Endothelial cell of umbilical vein (primary cell): Measurements from ENCODE around the gene SPACA4. TPM values are rescaled to one million over a fixed set of nuclear protein-coding genes. Genes with fewer than 3 reads are reported as not detected.

Experiments
- BruUV-seq: library from RNA; stranded (reverse); fragments of 400-500 nt; replicated peaks from 2 replicates; lab custom pipeline; 2021; lab: Mats Ljungman, UMichigan
- CTCF ChIA-PET: fragments of 300-600, 350-600 bp; sonication (Branson Sonifier 250); formaldehyde crosslinking; loops from one replicate; lab custom pipeline; 2021; ENCODE audit warnings: antibody characterized with exemption, inconsistent platforms; lab: Charles Lee
- POLR2A ChIA-PET: fragments of 300-600, 350-600 bp; sonication (Branson Sonifier 250); formaldehyde crosslinking; loops from one replicate; lab custom pipeline; 2021; ENCODE audit warnings: antibody characterized with exemption, inconsistent platforms; lab: Charles Lee
- DNase-seq: peaks from one replicate; pipeline ENCODE4 v3.0.0-alpha.2; 2011; ENCODE audit warnings: low read depth, low spot score
- FAIRE-seq: peaks from 2 replicates; lab custom pipeline; 2011; peaks lifted over from hg19 to GRCh38; lab: Jason Lieb, UNC
- H2AFZ ChIP-seq: 2 replicates; pipeline ENCODE4 v1.6.0; 2012; ENCODE audit warnings: low read depth, low read length, control low read depth, inconsistent platforms
- H3K27ac ChIP-seq: 2 replicates; pipeline ENCODE4 v1.5.1; 2011; ENCODE audit warnings: low read depth, mild to moderate bottlenecking, control low read depth, low read length, moderate library complexity; ENCODE audit not compliant: insufficient read depth
- H3K27me3 ChIP-seq, 2 experiments: 2 replicates each; pipeline versions ENCODE4 v1.6.0 to v1.6.1; 2011; ENCODE audit warnings: low read length in 2 of 2, mixed read lengths in 1 of 2; ENCODE audit not compliant: control insufficient read depth in 2 of 2, insufficient read depth in 2 of 2
- H3K36me3 ChIP-seq, 2 experiments: 2 replicates in 1 of 2; 3 replicates in 1 of 2; pipeline ENCODE4 v1.5.1; 2011; ENCODE audit warnings: low read length in 2 of 2, mild to moderate bottlenecking in 1 of 2, moderate library complexity in 1 of 2; ENCODE audit not compliant: control insufficient read depth in 2 of 2, insufficient read depth in 2 of 2; ENCODE audit errors: extremely low read depth in 1 of 2
- H3K4me1 ChIP-seq: 3 replicates; pipeline ENCODE4 v1.5.1; 2011; ENCODE audit warnings: mild to moderate bottlenecking, low read length; ENCODE audit not compliant: control insufficient read depth, insufficient read depth; ENCODE audit errors: extremely low read depth
- H3K4me2 ChIP-seq: 2 replicates; pipeline ENCODE4 v1.6.1; 2011; ENCODE audit warnings: low read length, control low read depth, mixed read lengths; ENCODE audit not compliant: insufficient read depth
- H3K4me3 ChIP-seq, 3 experiments: fragments of 200-600 bp in 1 of 3; sonication (generic), shearing (Covaris generic) in 1 of 3; replicated peaks in 1 of 3; 2 replicates each; pipeline ENCODE4 v1.5.1; 2011 to 2016; ENCODE audit warnings: control low read depth in 3 of 3, low read length in 3 of 3, mild to moderate bottlenecking in 2 of 3, inconsistent platforms in 1 of 3, low read depth in 1 of 3, moderate library complexity in 1 of 3; ENCODE audit not compliant: insufficient read depth in 1 of 3
- H3K79me2 ChIP-seq: 2 replicates; pipeline ENCODE4 v1.6.0; 2012; ENCODE audit warnings: low read length, inconsistent platforms; ENCODE audit not compliant: control insufficient read depth, insufficient read depth
- H3K9ac ChIP-seq: replicated peaks from 2 replicates; pipeline ENCODE3; 2011; ENCODE audit warnings: low read length, control low read depth; ENCODE audit not compliant: insufficient read depth; ENCODE audit errors: extremely low read depth
- H3K9me1 ChIP-seq: replicated peaks from 3 replicates; pipeline ENCODE4 v1.6.0; 2011; ENCODE audit warnings: mild to moderate bottlenecking, low read length; ENCODE audit not compliant: control insufficient read depth, insufficient read depth; ENCODE audit errors: extremely low read depth
- H3K9me3 ChIP-seq: replicated peaks from 2 replicates; pipeline ENCODE4 v1.5.1; 2012; ENCODE audit warnings: low read length, inconsistent platforms; ENCODE audit not compliant: control insufficient read depth, insufficient read depth
- H4K20me1 ChIP-seq: replicated peaks from 2 replicates; pipeline ENCODE3; 2011; ENCODE audit warnings: mild to moderate bottlenecking, low read length; ENCODE audit not compliant: control insufficient read depth, insufficient read depth; ENCODE audit errors: extremely low read depth
- CTCF ChIP-seq, 2 donors: IDR thresholded peaks; 1 replicate in 1 of 2; 2 replicates in 1 of 2; pipeline ENCODE4 v1.5.1; 2011; ENCODE audit warnings: low read length in 2 of 2, mild to moderate bottlenecking in 2 of 2, moderate library complexity in 2 of 2, control low read depth in 1 of 2, inconsistent platforms in 1 of 2, low read depth in 1 of 2; ENCODE audit not compliant: insufficient read depth in 1 of 2; ENCODE audit errors: extremely low read depth in 1 of 2
- EZH2 ChIP-seq: IDR thresholded peaks from 2 replicates; pipeline ENCODE4 v1.6.1; 2012; ENCODE audit warnings: borderline replicate concordance, low read depth, mild to moderate bottlenecking, moderate library complexity, low read length, inconsistent platforms; ENCODE audit not compliant: severe bottlenecking
- FOS ChIP-seq: IDR thresholded peaks from 2 replicates; pipeline ENCODE4 v1.6.1; 2011; ENCODE audit warnings: mild to moderate bottlenecking, low read length, moderate library complexity, borderline replicate concordance; ENCODE audit not compliant: insufficient read depth
- GATA2 ChIP-seq: IDR thresholded peaks from 2 replicates; pipeline ENCODE4 v1.7.0; 2011; ENCODE audit warnings: low read depth, mild to moderate bottlenecking, moderate library complexity, mixed read lengths, low read length; ENCODE audit not compliant: insufficient read length, insufficient read depth
- JUN ChIP-seq: IDR thresholded peaks from 2 replicates; pipeline ENCODE4 v1.6.1; 2011; ENCODE audit warnings: borderline replicate concordance, low read depth; ENCODE audit not compliant: insufficient read length, insufficient read depth
- MAX ChIP-seq: IDR thresholded peaks from 2 replicates; pipeline ENCODE4 v1.6.1; 2011; ENCODE audit not compliant: insufficient read depth, insufficient read length
- MYC ChIP-seq: IDR thresholded peaks from one replicate; pipeline ENCODE4 v1.6.1; 2011; ENCODE audit warnings: mild to moderate bottlenecking, low read depth, low read length
- POLR2A ChIP-seq: IDR thresholded peaks from 2 replicates; pipeline ENCODE4 v1.6.1; 2012; ENCODE audit warnings: low read depth, mild to moderate bottlenecking, control low read depth, low read length
- POLR2AphosphoS5 ChIP-seq: IDR thresholded peaks from 2 replicates; pipeline ENCODE4 v1.6.1; 2012; ENCODE audit warnings: low read depth, mild to moderate bottlenecking, control low read depth, low read length, moderate library complexity; ENCODE audit not compliant: insufficient read depth
- dilution Hi-C: fragments of 300-500 bp; cut with MboI; formaldehyde crosslinking; loops from one replicate; pipeline ENCODE4 v1.15.0; 2019; ENCODE audit warnings: low sequenced_read_pairs; ENCODE audit not compliant: extremely low pct_ligation_motif_present
- intact Hi-C: fragments of 100-400 bp; cut with micrococcal nuclease; formaldehyde crosslinking; loops from one replicate; pipeline ENCODE4 v1.10.0; 2022
- polyA plus RNA-seq, 4 experiments: library from polyadenylated mRNA; depleted of rRNA in 3 of 4; stranded (reverse) in 3 of 4; unstranded in 1 of 4; fragments of >200 nt; gene quantifications; 2 replicates each; pipeline versions ENCODE4 v1.2.1 to v1.2.3, GENCODE V29; 2011 to 2012; ENCODE audit warnings: missing spikeins in 1 of 4
- total RNA-seq: library from RNA; stranded (reverse); gene quantifications from 2 replicates; pipeline ENCODE4 v1.2.3, GENCODE V29; 2021

The SPACA4 gene
- total and polyA plus RNA-seq, 2 donors (not counting 3 experiments of a cell fraction or from before 2014, with no cell fraction given), result not detected

DNA sequence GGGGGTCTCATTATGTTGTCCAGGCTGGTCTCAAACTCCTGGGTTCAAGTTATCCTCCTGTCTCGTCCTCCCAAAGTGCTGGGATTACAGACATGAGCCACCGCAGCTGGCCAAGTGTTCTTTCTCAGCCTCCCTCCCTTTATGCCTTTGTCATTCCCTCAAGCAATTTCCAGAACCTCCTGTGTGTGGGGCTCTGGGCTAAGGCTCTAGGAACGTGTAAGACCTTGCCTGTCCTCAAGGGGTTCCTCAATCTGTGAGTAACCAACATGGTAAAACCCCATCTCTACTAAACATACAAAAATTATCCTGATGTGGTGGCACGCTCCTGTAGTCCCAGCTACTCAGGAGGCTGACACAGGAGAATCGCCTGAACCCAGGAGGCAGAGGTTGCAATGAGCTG lies 15.5 kb upstream of the SPACA4 start:
- TF ChIP-seq EZH2 (no peak), GATA2 (no peak), POLR2AphosphoS5 (no peak), MYC (no peak), CTCF (IDR thresholded peaks at IDR 0.05; ENCODE audit: extremely low read depth in 1 of 2, insufficient read depth in 1 of 2, low read depth in 1 of 2, low read length in 2 of 2) (no peak)
- FAIRE-seq, result no peak
- no TSS peak for BruUV-seq

GRCh38 chr19:48595171-48595570 lies 11.4 kb upstream of the SPACA4 start:
- no peak overlapping the region for H3K4me2 ChIP-seq
- no peak overlapping the region for H3K9ac ChIP-seq
- no peak for DNase-seq
- no peaks in the 10 kb centered on the region for H3K36me3 ChIP-seq
- H3K27me3 ChIP-seq, result no peaks in the 10 kb centered on the region
- no TSS peak for BruUV-seq
- no peaks in the 10 kb centered on the region for H3K9me1 ChIP-seq
- TF ChIP-seq JUN, result no peak
- TF ChIP-seq CTCF (IDR thresholded peaks at IDR 0.05; ENCODE audit: extremely low read depth in 1 of 2, insufficient read depth in 1 of 2, low read depth in 1 of 2, low read length in 2 of 2), result no peak
- no peak for TF ChIP-seq POLR2A
- no peak for TF ChIP-seq POLR2AphosphoS5
- TF ChIP-seq MAX, result no peak
- no peak for TF ChIP-seq GATA2
- TF ChIP-seq EZH2, result no peak
- TF ChIP-seq FOS, result no peak
- TF ChIP-seq MYC, result no peak
- H3K4me1 ChIP-seq, result no peaks in the 10 kb centered on the region
- H2AFZ ChIP-seq, result no peak overlapping the region
- intact Hi-C loops (no loop called here), dilution Hi-C loops (no loop called here)
- H3K27ac ChIP-seq, result no peak overlapping the region
- no peaks in the 10 kb centered on the region for H3K79me2 ChIP-seq
- CTCF ChIA-PET, result interaction anchor here (1.3 kb wide), 1 partner anchor 11 kb away, joined by 4 read pairs; no protein-coding TSS in a partner anchor
- no peaks in the 10 kb centered on the region for H4K20me1 ChIP-seq
- FAIRE-seq, result no peak
- H3K4me3 ChIP-seq, result no peak overlapping the region
- POLR2A ChIA-PET, result no interaction called here
- no peaks in the 10 kb centered on the region for H3K9me3 ChIP-seq

More for the DNA sequence above, 15.5 kb upstream of the SPACA4 start:
- no peaks in the 10 kb centered on the region for H3K79me2 ChIP-seq
- CTCF ChIA-PET, result interaction anchor here (14.1 kb wide), 1 partner anchor 84 kb away, joined by 507 read pairs; no protein-coding TSS in a partner anchor
- H3K9ac ChIP-seq, result no peak overlapping the region
- H3K27me3 ChIP-seq, result no peaks in the 10 kb centered on the region
- dilution Hi-C loops, result no loop called here
- H3K27ac ChIP-seq, result no peak overlapping the region
- no peak overlapping the region for H3K4me3 ChIP-seq
- no peaks in the 10 kb centered on the region for H3K4me1 ChIP-seq
- H3K9me1 ChIP-seq, result no peaks in the 10 kb centered on the region
- intact Hi-C loops, result no loop called here
- H3K36me3 ChIP-seq, result no peaks in the 10 kb centered on the region
- no peaks in the 10 kb centered on the region for H4K20me1 ChIP-seq
- H2AFZ ChIP-seq, result no peak overlapping the region
- no peak overlapping the region for H3K4me2 ChIP-seq
- H3K9me3 ChIP-seq, result no peaks in the 10 kb centered on the region
- no peak for DNase-seq
- POLR2A ChIA-PET, result interaction anchor here (0.5 kb wide), 1 partner anchor 101 kb away, joined by 4 read pairs; no protein-coding TSS in a partner anchor
